HS-27A (cell line): ENCODE measurements around the gene GDF2.

Source experiments
- DNase-seq: peaks from one replicate; pipeline ENCODE4 v3.0.0-alpha.2; 2012; ENCODE audit warnings: low read depth, missing footprints

The GDF2 gene

DNA sequence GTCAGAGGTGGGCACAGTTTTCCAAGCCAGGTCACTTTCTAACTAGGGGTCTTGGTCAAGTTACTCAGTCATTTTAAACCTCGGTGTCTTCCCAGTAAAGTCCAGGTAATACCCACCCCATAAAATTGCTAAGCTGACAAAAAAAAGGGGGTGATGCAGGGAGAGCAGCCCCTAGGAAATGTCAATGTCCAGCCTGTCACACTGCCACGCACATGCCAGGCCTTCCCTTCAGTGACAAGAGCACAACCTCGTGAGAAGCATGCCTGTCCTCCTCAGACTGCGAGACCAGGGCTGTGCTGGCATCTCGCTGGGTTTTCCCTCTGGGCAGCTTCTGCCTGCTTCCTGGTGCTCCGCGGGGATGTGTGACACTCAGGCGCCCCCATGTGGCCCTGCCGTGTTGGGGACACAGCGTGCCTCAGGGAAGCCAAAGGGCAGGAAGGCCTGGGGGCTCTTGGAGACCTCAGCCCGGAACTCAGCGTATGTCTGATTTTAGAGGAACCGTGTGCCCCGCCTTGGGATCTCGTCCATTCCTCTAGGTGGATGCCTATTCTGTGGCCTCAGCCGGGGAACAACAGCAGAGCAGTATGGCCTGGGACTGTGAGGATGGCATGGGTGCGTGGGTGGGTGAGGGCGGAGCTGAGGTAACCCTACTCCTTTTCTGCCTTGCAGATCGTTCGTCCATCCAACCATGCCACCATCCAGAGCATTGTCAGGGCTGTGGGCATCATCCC is 10.2 kb upstream of the GDF2 start:
- DNase-seq, result peak; percentile 3

GRCh38 chr10:47312663-47312995 is 9.6 kb upstream of the GDF2 start:
- DNase-seq, result no peak

GRCh38 chr10:47314416-47314970 is 7.8 kb upstream of the GDF2 start:
- DNase-seq, result no peak

GRCh38 chr10:47315421-47315820 is 6.8 kb upstream of the GDF2 start:
- DNase-seq, result no peak

DNA sequence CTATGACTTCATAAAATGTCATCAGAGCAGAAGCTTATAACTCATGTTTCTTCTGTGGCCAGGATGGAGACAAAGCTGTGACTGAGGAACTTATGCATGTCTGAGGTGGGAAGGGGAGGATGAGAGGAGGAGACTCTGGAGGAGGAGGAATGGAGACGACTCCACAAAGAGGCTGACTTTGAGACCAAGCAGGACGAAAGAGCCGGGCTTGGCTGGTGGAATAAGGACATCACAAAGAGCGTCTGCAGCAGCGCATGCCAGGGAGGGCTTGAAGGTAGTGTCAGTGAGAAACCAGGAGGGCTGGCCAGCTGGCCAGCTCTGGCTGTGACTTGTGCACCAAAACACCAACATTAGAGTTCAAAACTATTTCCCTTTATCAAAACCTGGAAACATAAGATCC is 6.1 kb upstream of the GDF2 start:
- no peak for DNase-seq

DNA sequence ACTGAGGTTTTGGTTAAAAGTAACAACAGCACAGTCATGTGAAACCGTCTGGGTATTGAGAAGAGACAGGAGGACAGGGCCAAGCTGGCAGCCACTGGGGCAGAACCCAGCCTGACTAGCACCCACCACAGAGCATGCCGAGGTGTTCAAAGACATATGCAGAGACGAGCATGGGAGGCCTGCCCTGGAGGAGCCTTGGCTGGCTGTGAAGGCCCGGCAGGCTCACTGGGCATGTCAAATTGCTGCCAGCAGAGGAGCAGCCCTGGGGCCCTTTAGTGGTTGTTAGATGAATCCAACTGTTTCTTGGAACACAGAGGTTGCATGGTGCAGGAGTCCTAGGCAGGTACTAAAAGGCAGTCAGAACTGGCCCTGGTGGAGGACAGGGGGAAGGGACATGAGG is 5.0 kb upstream of the GDF2 start:
- DNase-seq, result no peak

DNA sequence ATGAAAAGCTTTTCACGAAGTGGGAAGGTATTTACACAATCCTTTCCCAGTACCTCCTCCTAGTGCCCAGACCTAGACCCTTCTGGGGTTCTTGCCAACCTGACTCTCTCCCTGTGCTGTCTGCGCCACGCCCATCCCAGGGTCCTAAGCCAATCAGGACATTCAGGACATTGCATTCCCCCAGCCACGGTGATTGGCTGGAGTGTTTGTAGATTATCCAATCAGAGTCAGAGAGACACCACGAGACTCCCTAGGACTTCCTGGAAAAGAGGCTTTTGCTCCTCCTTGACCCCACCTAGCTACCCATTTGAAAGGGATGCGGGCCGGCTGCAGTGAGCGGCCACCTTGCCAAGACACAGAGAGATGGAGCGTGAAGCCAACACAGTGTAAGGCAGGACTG is 3.5 kb upstream of the GDF2 start:
- DNase-seq, result no peak

- DNase-seq, result no peak
These were observed 2.5 kb upstream of the GDF2 start for GRCh38 chr10:47319784-47320183.

DNA sequence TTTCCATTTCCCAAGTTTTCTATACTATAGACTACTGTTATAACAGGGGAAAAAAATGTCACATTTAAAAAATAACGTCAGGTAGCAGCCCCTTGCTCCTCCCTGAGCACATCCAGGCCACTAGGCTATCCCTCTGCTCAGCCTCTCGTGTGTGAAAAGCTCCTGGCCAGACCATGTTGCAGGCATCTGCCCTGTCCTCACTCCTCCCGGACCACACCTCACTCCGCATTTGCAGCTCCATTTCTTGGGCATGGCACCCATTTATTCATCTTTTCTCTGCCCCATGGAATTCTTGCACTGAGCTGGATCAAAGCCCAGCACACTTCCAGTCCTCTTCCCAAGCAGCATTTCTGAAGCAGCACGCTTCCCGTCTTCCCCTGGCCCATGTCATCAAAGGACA is 1.4 kb upstream of the GDF2 start:
- DNase-seq, result no peak

DNA sequence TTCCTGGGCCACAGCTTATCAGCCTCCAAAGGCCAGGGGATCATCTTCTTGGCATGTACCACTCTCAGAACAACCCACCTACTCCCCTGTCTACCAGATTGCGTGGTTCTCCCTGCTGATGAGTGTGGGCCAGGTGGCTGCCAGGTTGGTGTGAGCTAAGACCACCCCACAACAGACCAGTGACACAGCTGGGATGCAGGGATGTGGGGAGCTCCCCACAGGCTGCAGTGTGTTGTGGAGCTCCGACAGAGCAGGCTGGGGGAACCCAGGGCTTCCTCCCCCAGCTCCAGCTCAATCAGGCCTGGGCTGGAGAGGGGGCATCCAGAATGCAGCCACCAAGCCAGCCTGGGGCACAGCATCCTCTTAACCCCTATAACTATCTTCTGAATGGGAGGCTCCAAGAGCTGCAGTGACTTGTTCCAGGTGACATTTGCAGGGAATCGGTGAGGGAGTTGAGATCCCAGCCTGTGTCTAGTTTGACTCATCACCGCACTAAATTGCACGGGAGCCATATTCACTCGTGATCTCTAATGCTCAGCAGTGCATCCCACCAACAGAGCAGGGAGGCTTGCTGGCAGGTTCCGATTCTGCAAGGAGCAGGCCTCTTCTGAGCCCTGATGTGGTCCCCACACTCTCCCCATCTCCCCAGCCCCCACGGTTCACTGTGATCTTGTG is 596 bp upstream of the GDF2 start:
- no peak for DNase-seq

GRCh38 chr10:47323087-47323486 is 833 bp downstream of the GDF2 start:
- DNase-seq, result no peak

GRCh38 chr10:47323636-47324296 is 1.5 kb downstream of the GDF2 start:
- no peak for DNase-seq

GRCh38 chr10:47325303-47326291 is 3.3 kb downstream of the GDF2 start:
- no peak for DNase-seq

- no peak for DNase-seq
These were observed 4.2 kb downstream of the GDF2 start for GRCh38 chr10:47326306-47326926.

GRCh38 chr10:47326927-47327330 is 4.7 kb downstream of the GDF2 start:
- DNase-seq, result no peak

GRCh38 chr10:47329855-47330254 is 7.6 kb downstream of the GDF2 start:
- DNase-seq, result no peak

DNA sequence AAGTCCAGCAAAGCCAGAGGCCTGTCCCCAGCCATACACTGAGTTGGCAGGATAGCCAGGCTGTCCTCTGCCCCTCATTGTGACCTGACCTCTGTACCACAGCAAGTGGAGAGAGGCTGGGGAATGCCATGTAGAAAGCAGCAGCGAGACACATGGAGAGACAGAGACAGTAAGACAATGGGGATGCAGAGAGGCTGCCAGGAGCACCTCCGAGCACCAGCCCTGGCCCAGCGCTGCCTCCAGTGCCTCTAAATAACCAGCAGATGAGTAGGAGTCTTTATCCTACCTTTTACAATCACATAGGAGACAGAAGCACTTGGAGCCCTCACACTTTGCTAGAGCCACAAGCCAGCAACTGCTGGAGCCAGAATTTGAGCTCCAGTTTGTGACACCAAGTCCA is 8.1 kb downstream of the GDF2 start:
- no peak for DNase-seq

- no peak for DNase-seq
These were observed 8.6 kb downstream of the GDF2 start for GRCh38 chr10:47330804-47331203.

- no peak for DNase-seq
These were observed 9.2 kb downstream of the GDF2 start for GRCh38 chr10:47331491-47331890.

DNA sequence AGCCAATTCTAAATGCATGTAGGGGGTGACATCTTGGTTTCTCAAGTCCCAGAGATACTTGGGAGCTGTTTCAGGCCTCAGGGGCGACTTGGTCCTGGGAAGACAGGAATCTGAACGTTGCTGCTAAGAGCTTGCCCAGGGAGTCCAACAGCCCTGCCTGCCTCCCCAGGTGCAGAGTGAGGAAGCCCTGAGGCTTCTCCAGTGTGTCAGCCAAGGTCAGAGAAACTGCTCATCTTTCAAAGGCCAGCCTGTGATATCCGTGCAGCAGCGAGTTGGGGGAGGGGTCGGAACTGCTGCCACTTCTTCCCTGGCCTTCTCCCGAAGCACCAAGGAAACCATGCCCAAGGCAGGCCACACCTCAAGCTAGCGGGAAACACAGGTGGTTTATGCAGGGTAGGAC is 9.7 kb downstream of the GDF2 start:
- DNase-seq, result no peak

GRCh38 chr10:47332371-47332770 is 10.1 kb downstream of the GDF2 start:
- DNase-seq, result no peak

GRCh38 chr10:47332946-47333345 is 10.7 kb downstream of the GDF2 start:
- DNase-seq, result no peak
